SK-N-SH treated with all-trans-retinoic acid at 6 μM for 48 hours (cell line): ENCODE measurements around the gene PLCB1.

ENCODE experiments used
- CREB5 ChIP-seq: fragments of 250-450 bp; sonication (Bioruptor Pico); IDR thresholded peaks from 2 replicates; pipeline ENCODE4 v1.5.1; 2020; ENCODE audit warnings: low read depth, mild to moderate bottlenecking, moderate library complexity
- CSRNP3 ChIP-seq: fragments of 250-450 bp; sonication (Bioruptor Pico); IDR thresholded peaks from 2 replicates; pipeline ENCODE4 v1.5.1; 2021; ENCODE audit warnings: mild to moderate bottlenecking, moderate library complexity
- GLIS3 ChIP-seq: fragments of 250-450 bp; sonication (Bioruptor Pico); IDR thresholded peaks from 2 replicates; pipeline ENCODE4 v1.5.0; 2020; ENCODE audit warnings: mild to moderate bottlenecking, moderate library complexity
- PATZ1 ChIP-seq: fragments of 250-450 bp; sonication (Bioruptor Pico); IDR thresholded peaks from 2 replicates; pipeline ENCODE4 v1.8.0; 2020; ENCODE audit warnings: mild to moderate bottlenecking, moderate library complexity, borderline replicate concordance
- SNAI2 ChIP-seq: fragments of 250-450 bp; sonication (Bioruptor Pico); IDR thresholded peaks from 2 replicates; pipeline ENCODE4 v1.5.0; 2020; ENCODE audit warnings: mild to moderate bottlenecking, moderate library complexity
- TCF4 ChIP-seq: fragments of 250-450 bp; sonication (Bioruptor Pico); IDR thresholded peaks from 2 replicates; pipeline ENCODE4 v1.8.0; 2021; ENCODE audit warnings: mild to moderate bottlenecking, moderate library complexity, borderline replicate concordance
- ZFP30 ChIP-seq: fragments of 450-650 bp; formaldehyde crosslinking; IDR thresholded peaks from 2 replicates; pipeline ENCODE4 v1.5.0; 2022; ENCODE audit warnings: mild to moderate bottlenecking, moderate library complexity
- ZNF565 ChIP-seq: fragments of 450-650 bp; formaldehyde crosslinking; conservative IDR thresholded peaks from 2 replicates; pipeline ENCODE4 v1.5.0; 2020; ENCODE audit warnings: low read depth, mild to moderate bottlenecking, moderate library complexity

- no peak for TF ChIP-seq CREB5 (CRISPR knock-in tag)
- no peak for TF ChIP-seq CSRNP3 (CRISPR knock-in tag)
- TF ChIP-seq TCF4 (CRISPR knock-in tag), result no peak
- no peak for TF ChIP-seq ZNF565
- no peak for TF ChIP-seq PATZ1 (CRISPR knock-in tag)
- TF ChIP-seq ZFP30, result no peak
- no peak for TF ChIP-seq GLIS3 (CRISPR knock-in tag)
- no peak for TF ChIP-seq SNAI2 (CRISPR knock-in tag)
These were observed 680.8 kb downstream of the PLCB1 start for GRCh38 chr20:8812817-8813216.
